ENCODE results near the gene CLK2. TPM values are rescaled to one million over a fixed set of nuclear protein-coding genes. Genes with fewer than 3 reads are reported as not detected.

The CLK2 gene
- total RNA-seq, 1 donor from 2014 or later, result 23.5 TPM

- Histone ChIP-seq H3K27ac (ENCODE audit: low read depth, low read length) (peak overlapping the region; percentile 80), H3K4me3 (ENCODE audit: low read length in 3 of 3) (no peak overlapping the region), H3K9ac (ENCODE audit: low read depth in 1 of 3, low read length in 3 of 3) (no peak overlapping the region), H3K4me1 (ENCODE audit: control insufficient read depth in 3 of 3, insufficient read depth in 3 of 3, low read length in 3 of 3) (peaks cover 15 to 34% (median 25%) of the 10 kb centered on the region in 3 donors), H3K9me3 (ENCODE audit: control insufficient read depth in 3 of 3, low read length in 3 of 3) (no peaks in the 10 kb centered on the region), H3K27me3 (ENCODE audit: control insufficient read depth in 3 of 3, insufficient read depth in 3 of 3, low read length in 3 of 3) (no peaks in the 10 kb centered on the region), H3K36me3 (ENCODE audit: control insufficient read depth in 3 of 3, insufficient read depth in 3 of 3, low read length in 3 of 3) (peaks cover 60 to 70% (median 69%) of the 10 kb centered on the region in 3 donors)
Measured at GRCh38 chr1:155268630-155269029, 4.7 kb downstream of the CLK2 start.

GRCh38 chr1:155267373-155267772 is 5.9 kb downstream of the CLK2 start:
- Histone ChIP-seq H3K27me3 (ENCODE audit: control insufficient read depth in 3 of 3, insufficient read depth in 3 of 3, low read length in 3 of 3) (no peaks in the 10 kb centered on the region), H3K9me3 (ENCODE audit: control insufficient read depth in 3 of 3, low read length in 3 of 3) (no peaks in the 10 kb centered on the region), H3K36me3 (ENCODE audit: control insufficient read depth in 3 of 3, insufficient read depth in 3 of 3, low read length in 3 of 3) (peaks cover 70 to 78% (median 76%) of the 10 kb centered on the region in 3 donors), H3K4me3 (ENCODE audit: low read length in 3 of 3) (no peak overlapping the region), H3K27ac (ENCODE audit: low read depth, low read length) (peak overlapping the region; percentile 80), H3K4me1 (ENCODE audit: control insufficient read depth in 3 of 3, insufficient read depth in 3 of 3, low read length in 3 of 3) (peaks cover 17 to 34% (median 25%) of the 10 kb centered on the region in 3 donors), H3K9ac (ENCODE audit: low read depth in 1 of 3, low read length in 3 of 3) (peak overlapping the region; percentile 10 to 68 (median 51))

- H3K4me3 ChIP-seq (ENCODE audit: low read length in 3 of 3), result no peak overlapping the region
- no peaks in the 10 kb centered on the region for H3K9me3 ChIP-seq (ENCODE audit: control insufficient read depth in 3 of 3, low read length in 3 of 3)
- peaks cover 19 to 31% (median 23%) of the 10 kb centered on the region in 3 donors for H3K4me1 ChIP-seq (ENCODE audit: control insufficient read depth in 3 of 3, insufficient read depth in 3 of 3, low read length in 3 of 3)
- peaks cover 72 to 77% (median 76%) of the 10 kb centered on the region in 3 donors for H3K36me3 ChIP-seq (ENCODE audit: control insufficient read depth in 3 of 3, insufficient read depth in 3 of 3, low read length in 3 of 3)
- H3K27ac ChIP-seq (ENCODE audit: low read depth, low read length), result no peak overlapping the region
- no peak overlapping the region for H3K9ac ChIP-seq (ENCODE audit: low read depth in 1 of 3, low read length in 3 of 3)
- no peaks in the 10 kb centered on the region for H3K27me3 ChIP-seq (ENCODE audit: control insufficient read depth in 3 of 3, insufficient read depth in 3 of 3, low read length in 3 of 3)
Measured at GRCh38 chr1:155266553-155266952, 6.8 kb downstream of the CLK2 start.

- no peaks in the 10 kb centered on the region for H3K9me3 ChIP-seq (ENCODE audit: control insufficient read depth in 3 of 3, low read length in 3 of 3)
- H3K4me1 ChIP-seq (ENCODE audit: control insufficient read depth in 3 of 3, insufficient read depth in 3 of 3, low read length in 3 of 3), result peaks cover 28 to 43% (median 30%) of the 10 kb centered on the region in 3 donors
- H3K36me3 ChIP-seq (ENCODE audit: control insufficient read depth in 3 of 3, insufficient read depth in 3 of 3, low read length in 3 of 3), result peaks cover 57 to 62% (median 61%) of the 10 kb centered on the region in 3 donors
- H3K9ac ChIP-seq (ENCODE audit: low read depth in 1 of 3, low read length in 3 of 3), result no peak overlapping the region
- H3K27ac ChIP-seq (ENCODE audit: low read depth, low read length), result no peak overlapping the region
- no peaks in the 10 kb centered on the region for H3K27me3 ChIP-seq (ENCODE audit: control insufficient read depth in 3 of 3, insufficient read depth in 3 of 3, low read length in 3 of 3)
- H3K4me3 ChIP-seq (ENCODE audit: low read length in 3 of 3), result no peak overlapping the region
Measured at GRCh38 chr1:155263067-155263466, 10.2 kb downstream of the CLK2 start.

- Histone ChIP-seq H3K9ac (ENCODE audit: low read depth in 1 of 3, low read length in 3 of 3) (peak within 1 kb of the TSS; percentile 94 to 99 (median 97)), H3K4me1 (ENCODE audit: control insufficient read depth in 3 of 3, insufficient read depth in 3 of 3, low read length in 3 of 3) (peaks cover 20 to 34% (median 21%) of the 10 kb centered on the region in 3 donors), H3K27ac (ENCODE audit: low read depth, low read length) (peak within 1 kb of the TSS; percentile 86), H3K36me3 (ENCODE audit: control insufficient read depth in 3 of 3, insufficient read depth in 3 of 3, low read length in 3 of 3) (peaks cover 53 to 59% (median 58%) of the 10 kb centered on the region in 3 donors), H3K9me3 (ENCODE audit: control insufficient read depth in 3 of 3, low read length in 3 of 3) (no peaks in the 10 kb centered on the region), H3K4me3 (ENCODE audit: low read length in 3 of 3) (peak within 1 kb of the TSS; percentile 96 to 99 (median 98)), H3K27me3 (ENCODE audit: control insufficient read depth in 3 of 3, insufficient read depth in 3 of 3, low read length in 3 of 3) (no peaks in the 10 kb centered on the region)
Measured at GRCh38 chr1:155261852-155262673, 11.2 kb downstream of the CLK2 start, which contains the start of gene SCAMP3. TSS of gene SCAMP3 (minus strand) at chr1:155262360. CDS start at chr1:155262151, 209 bp downstream.

- H3K27me3 ChIP-seq (ENCODE audit: control insufficient read depth in 3 of 3, insufficient read depth in 3 of 3, low read length in 3 of 3), result no peaks in the 10 kb centered on the region
- H3K27ac ChIP-seq (ENCODE audit: low read depth, low read length), result peak overlapping the region; percentile 86
- peak overlapping the region; percentile 96 to 99 (median 98) for H3K4me3 ChIP-seq (ENCODE audit: low read length in 3 of 3)
- H3K9me3 ChIP-seq (ENCODE audit: control insufficient read depth in 3 of 3, low read length in 3 of 3), result no peaks in the 10 kb centered on the region
- peak overlapping the region; percentile 94 to 99 (median 97) for H3K9ac ChIP-seq (ENCODE audit: low read depth in 1 of 3, low read length in 3 of 3)
- H3K4me1 ChIP-seq (ENCODE audit: control insufficient read depth in 3 of 3, insufficient read depth in 3 of 3, low read length in 3 of 3), result peaks cover 19 to 31% (median 22%) of the 10 kb centered on the region in 3 donors
- H3K36me3 ChIP-seq (ENCODE audit: control insufficient read depth in 3 of 3, insufficient read depth in 3 of 3, low read length in 3 of 3), result peaks cover 52 to 59% (median 58%) of the 10 kb centered on the region in 3 donors
Measured at GRCh38 chr1:155261493-155261851, 11.8 kb downstream of the CLK2 start.

GRCh38 chr1:155260276-155260675 is 13.0 kb downstream of the CLK2 start:
- no peak overlapping the region for H3K27ac ChIP-seq (ENCODE audit: low read depth, low read length)
- peaks cover 47 to 54% (median 49%) of the 10 kb centered on the region in 3 donors for H3K36me3 ChIP-seq (ENCODE audit: control insufficient read depth in 3 of 3, insufficient read depth in 3 of 3, low read length in 3 of 3)
- no peaks in the 10 kb centered on the region for H3K9me3 ChIP-seq (ENCODE audit: control insufficient read depth in 3 of 3, low read length in 3 of 3)
- H3K4me3 ChIP-seq (ENCODE audit: low read length in 3 of 3), result no peak overlapping the region
- peaks cover 25 to 39% (median 33%) of the 10 kb centered on the region in 3 donors for H3K4me1 ChIP-seq (ENCODE audit: control insufficient read depth in 3 of 3, insufficient read depth in 3 of 3, low read length in 3 of 3)
- peak overlapping the region in 1 of 3 donors; percentile 25 for H3K9ac ChIP-seq (ENCODE audit: low read depth in 1 of 3, low read length in 3 of 3)
- no peaks in the 10 kb centered on the region for H3K27me3 ChIP-seq (ENCODE audit: control insufficient read depth in 3 of 3, insufficient read depth in 3 of 3, low read length in 3 of 3)

GRCh38 chr1:155256058-155256852 is 17.0 kb downstream of the CLK2 start:
- H3K9me3 ChIP-seq (ENCODE audit: control insufficient read depth in 3 of 3, low read length in 3 of 3), result no peaks in the 10 kb centered on the region
- peaks cover 22 to 43% (median 34%) of the 10 kb centered on the region in 3 donors for H3K4me1 ChIP-seq (ENCODE audit: control insufficient read depth in 3 of 3, insufficient read depth in 3 of 3, low read length in 3 of 3)
- H3K4me3 ChIP-seq (ENCODE audit: low read length in 3 of 3), result peak overlapping the region; percentile 85 to 89 (median 85)
- peak overlapping the region; percentile 81 to 94 (median 90) for H3K9ac ChIP-seq (ENCODE audit: low read depth in 1 of 3, low read length in 3 of 3)
- peak overlapping the region; percentile 81 for H3K27ac ChIP-seq (ENCODE audit: low read depth, low read length)
- peaks cover 24 to 33% (median 24%) of the 10 kb centered on the region in 3 donors for H3K36me3 ChIP-seq (ENCODE audit: control insufficient read depth in 3 of 3, insufficient read depth in 3 of 3, low read length in 3 of 3)
- H3K27me3 ChIP-seq (ENCODE audit: control insufficient read depth in 3 of 3, insufficient read depth in 3 of 3, low read length in 3 of 3), result no peaks in the 10 kb centered on the region

- Histone ChIP-seq H3K27me3 (ENCODE audit: control insufficient read depth in 3 of 3, insufficient read depth in 3 of 3, low read length in 3 of 3) (no peaks in the 10 kb centered on the region), H3K9ac (ENCODE audit: low read depth in 1 of 3, low read length in 3 of 3) (peak within 1 kb of the TSS; percentile 81 to 94 (median 90)), H3K36me3 (ENCODE audit: control insufficient read depth in 3 of 3, insufficient read depth in 3 of 3, low read length in 3 of 3) (peaks cover 21 to 31% (median 23%) of the 10 kb centered on the region in 3 donors), H3K9me3 (ENCODE audit: control insufficient read depth in 3 of 3, low read length in 3 of 3) (no peaks in the 10 kb centered on the region), H3K4me3 (ENCODE audit: low read length in 3 of 3) (peak within 1 kb of the TSS; percentile 85 to 89 (median 85)), H3K4me1 (ENCODE audit: control insufficient read depth in 3 of 3, insufficient read depth in 3 of 3, low read length in 3 of 3) (peaks cover 21 to 42% (median 35%) of the 10 kb centered on the region in 3 donors), H3K27ac (ENCODE audit: low read depth, low read length) (peak within 1 kb of the TSS; percentile 81)
Measured at GRCh38 chr1:155255243-155256007, 17.9 kb downstream of the CLK2 start, which contains the start of gene ENTREP3. TSS of gene ENTREP3 (minus strand) at chr1:155255483. CDS start at chr1:155254877, 606 bp downstream.
